Measurements from ENCODE around the gene TNS2.
A peak's percentile ranks its signal among the peaks of the same experiment; 100 is the strongest.

TNS2 gene

GRCh38 chr12:53049571-53050318, at the start of gene TNS2:
Gene TNS2 (plus strand): TSS chr12:53050065. CDS start chr12:53050186, 121 bp downstream.
- TF ChIP-seq CTCF (IDR thresholded peaks at IDR 0.05; ENCODE audit: borderline replicate concordance, insufficient read depth, low read depth, low read length), result no peak

DNA sequence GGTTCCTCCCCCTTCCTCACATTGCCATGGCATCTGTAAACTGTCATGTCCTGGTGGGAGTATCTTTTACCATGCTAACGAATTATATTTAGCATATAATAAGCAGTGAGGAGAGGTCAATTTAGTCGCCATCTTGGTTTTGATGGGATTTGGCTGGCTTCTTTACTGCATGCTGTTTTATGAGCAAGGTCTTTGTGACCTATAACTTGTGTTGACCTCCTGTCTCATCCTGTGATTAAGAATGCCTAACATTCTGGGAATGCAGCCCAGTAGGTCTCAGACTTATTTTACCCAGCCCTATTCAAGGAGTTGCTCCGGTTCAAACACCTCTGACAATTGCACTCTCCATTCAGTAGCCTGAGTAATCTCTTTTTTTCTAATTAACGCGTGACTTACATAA, 45.7 kb upstream of the TNS2 start:
- H3K4me3 ChIP-seq (ENCODE audit: low read depth, low read length), result no peak overlapping the region
- TF ChIP-seq CTCF (IDR thresholded peaks at IDR 0.05; ENCODE audit: borderline replicate concordance, insufficient read depth, low read depth, low read length), result no peak

More at GRCh38 chr12:53049571-53050318, at the start of gene TNS2:
- no peak within 1 kb of the TSS for H3K4me3 ChIP-seq (ENCODE audit: low read depth, low read length)

DNA sequence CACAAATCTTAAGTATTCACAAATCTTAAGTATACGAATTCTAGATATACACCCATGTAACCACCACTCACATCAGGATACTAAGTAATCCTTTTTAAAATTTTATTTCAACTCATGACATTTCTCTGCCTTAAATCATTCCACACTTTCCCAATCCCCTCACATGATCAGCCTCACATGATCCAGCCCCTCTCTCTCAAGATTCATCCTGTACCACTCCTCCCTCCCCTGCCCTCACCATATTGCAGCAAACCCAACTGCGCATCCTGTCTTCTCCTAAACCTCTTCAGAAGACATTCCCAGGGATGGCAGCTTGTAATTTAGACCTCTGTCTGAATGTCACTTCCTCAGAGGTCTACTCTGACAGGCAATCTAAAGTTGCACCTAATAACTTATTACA, 45.3 kb upstream of the TNS2 start:
- no peak for TF ChIP-seq CTCF (IDR thresholded peaks at IDR 0.05; ENCODE audit: borderline replicate concordance, insufficient read depth, low read depth, low read length)
- no peak overlapping the region for H3K4me3 ChIP-seq (ENCODE audit: low read depth, low read length)

DNA sequence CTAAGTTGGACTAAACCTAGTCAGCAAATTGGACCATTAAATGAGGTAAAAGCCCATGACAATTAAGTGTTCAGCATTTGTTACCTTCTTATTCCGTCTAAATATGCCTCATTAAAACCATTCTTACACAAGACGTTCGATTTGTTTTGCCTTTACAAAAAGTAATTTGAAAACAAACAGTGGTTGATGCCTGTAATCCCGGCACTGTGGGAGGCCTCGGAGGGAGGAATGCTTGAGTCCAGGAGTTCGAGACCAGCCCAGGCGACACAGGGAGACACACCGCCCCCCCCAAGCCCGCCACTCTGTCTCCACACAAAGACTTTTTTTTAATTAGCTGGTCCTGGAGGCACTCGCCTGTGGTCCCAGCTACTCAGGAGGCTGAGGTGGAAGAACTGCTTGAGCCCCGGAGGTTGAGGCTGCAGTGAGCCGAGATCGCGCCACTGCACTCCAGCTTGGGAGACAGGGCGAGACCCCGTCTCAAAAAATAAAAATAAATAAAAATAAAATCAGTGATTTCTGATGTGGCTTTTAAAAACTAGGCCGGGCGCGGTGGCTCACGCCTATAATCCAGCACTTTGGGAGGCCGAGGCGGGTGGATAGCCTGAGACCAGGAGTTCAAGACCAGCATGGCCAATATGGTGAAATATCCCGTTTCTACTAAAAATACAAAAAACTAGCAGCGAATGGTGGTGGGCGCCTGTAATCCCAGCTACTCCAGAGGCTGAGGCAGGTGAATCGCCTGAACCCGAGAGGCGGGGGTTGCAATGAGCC, 44.5 kb upstream of the TNS2 start:
- H3K4me3 ChIP-seq (ENCODE audit: low read depth, low read length), result peak overlapping the region; percentile 74
- TF ChIP-seq CTCF (IDR thresholded peaks at IDR 0.05; ENCODE audit: borderline replicate concordance, insufficient read depth, low read depth, low read length), result no peak

DNA sequence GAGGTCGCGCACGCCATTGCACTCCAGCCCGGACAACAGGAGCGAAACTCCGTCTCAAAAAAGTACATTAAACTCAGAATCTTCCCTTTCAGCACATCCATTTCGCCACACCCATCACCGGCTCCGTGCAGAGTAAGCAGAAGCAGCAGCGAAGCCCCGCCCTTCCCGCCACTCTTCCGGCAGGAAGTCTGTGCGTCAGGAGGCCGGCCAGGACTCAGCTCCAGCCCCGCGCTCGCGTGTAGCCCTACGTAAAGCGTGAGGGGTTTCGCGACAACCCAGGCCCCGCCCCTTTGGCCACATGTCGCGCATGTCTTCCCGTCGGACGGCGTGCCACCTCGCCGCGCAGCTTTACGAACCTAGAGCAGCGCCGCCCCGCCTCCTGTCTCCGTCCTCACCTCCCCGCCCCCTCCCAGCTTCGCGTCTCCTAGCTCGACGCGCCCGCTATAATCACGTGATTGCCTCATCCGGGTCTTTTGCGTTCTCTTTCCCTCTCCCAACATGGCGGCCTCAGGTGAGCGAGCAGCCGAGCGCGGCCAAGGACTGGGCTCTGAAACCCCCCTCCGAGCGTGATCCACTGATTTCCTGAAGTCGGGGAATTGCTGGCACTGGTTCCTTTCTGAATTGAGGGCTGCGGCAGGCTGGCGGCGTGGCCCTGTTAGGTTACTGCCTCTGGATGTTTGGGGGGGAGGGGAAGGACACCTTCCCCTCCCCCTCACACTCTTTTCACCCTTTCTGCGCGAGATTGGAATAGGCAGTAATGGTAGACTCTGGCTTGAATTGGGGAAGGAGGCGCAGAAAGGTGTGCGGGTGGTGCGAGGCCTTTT, 43.7 kb upstream of the TNS2 start, which contains the start of gene EIF4B:
Gene EIF4B (plus strand): TSS at position 471 of the 824 bp plus-strand sequence. CDS start 28 bp downstream, at position 499.
- H3K4me3 ChIP-seq (ENCODE audit: low read depth, low read length), result peak within 1 kb of the TSS; percentile 87
- TF ChIP-seq CTCF (IDR thresholded peaks at IDR 0.05; ENCODE audit: borderline replicate concordance, insufficient read depth, low read depth, low read length), result no peak

GRCh38 chr12:53006810-53007309, 43.0 kb upstream of the TNS2 start:
- no peak for TF ChIP-seq CTCF (IDR thresholded peaks at IDR 0.05; ENCODE audit: borderline replicate concordance, insufficient read depth, low read depth, low read length)
- peak overlapping the region; percentile 87 for H3K4me3 ChIP-seq (ENCODE audit: low read depth, low read length)

Measured in GM12875 (cell line).